ENCODE results near the gene JPH2. TPM values are rescaled to one million over a fixed set of nuclear protein-coding genes. Genes with fewer than 3 reads are reported as not detected.

Gene JPH2
- polyA plus RNA-seq, 1 experiment = 14.7 TPM

- POLR2A ChIA-PET = no interaction called here
- no peaks in the 10 kb centered on the region for H3K27me3 ChIP-seq (ENCODE audit: control insufficient read depth, insufficient read depth, low read length)
- no peak for TF ChIP-seq CTCF (IDR thresholded peaks at IDR 0.05; ENCODE audit: insufficient read depth, low read depth, low read length)
Observed at GRCh38 chr20:44153636-44154043, 33.3 kb downstream of the JPH2 start.

GRCh38 chr20:44151621-44152416, 35.2 kb downstream of the JPH2 start:
- Histone ChIP-seq H3K27me3 (ENCODE audit: control insufficient read depth, insufficient read depth, low read length) (no peaks in the 10 kb centered on the region), H3K4me3 (ENCODE audit: low read depth, low read length) (no peak overlapping the region), H3K36me3 (ENCODE audit: control insufficient read depth, insufficient read depth, low read length) (no peaks in the 10 kb centered on the region; the same call in 1 of the 2 replicates)
- DNase-seq (ENCODE audit: low read depth) = no peak
- CTCF ChIA-PET = interaction anchor here (0.7 to 1.1 kb wide), 2 partner anchors 10 to 39 kb away, joined by 3 read pairs; no protein-coding TSS in a partner anchor
- POLR2A ChIA-PET = no interaction called here
- no peak for TF ChIP-seq CTCF (IDR thresholded peaks at IDR 0.05; ENCODE audit: insufficient read depth, low read depth, low read length)

More at GRCh38 chr20:44153636-44154043, 33.3 kb downstream of the JPH2 start:
- DNase-seq (ENCODE audit: low read depth) = no peak
- CTCF ChIA-PET = interaction anchor here (0.9 to 3.0 kb wide), 9 partner anchors 9 to 41 kb away, joined by 3 to 18 read pairs (median 3); no protein-coding TSS in a partner anchor
- Histone ChIP-seq H3K4me3 (ENCODE audit: low read depth, low read length) (no peak overlapping the region), H3K36me3 (ENCODE audit: control insufficient read depth, insufficient read depth, low read length) (no peaks in the 10 kb centered on the region; the same call in 1 of the 2 replicates)

GRCh38 chr20:44146272-44146671, 40.7 kb downstream of the JPH2 start:
- no peak for DNase-seq (ENCODE audit: low read depth)
- no peak for TF ChIP-seq CTCF (IDR thresholded peaks at IDR 0.05; ENCODE audit: insufficient read depth, low read depth, low read length)
- no peaks in the 10 kb centered on the region for H3K27me3 ChIP-seq (ENCODE audit: control insufficient read depth, insufficient read depth, low read length)
- no peak overlapping the region for H3K4me3 ChIP-seq (ENCODE audit: low read depth, low read length)
- ChIA-PET POLR2A (no interaction called here), CTCF (interaction anchor here (1.0 to 1.1 kb wide), 2 partner anchors 41 to 44 kb away, joined by 3 read pairs; no protein-coding TSS in a partner anchor)
- H3K36me3 ChIP-seq (ENCODE audit: control insufficient read depth, insufficient read depth, low read length) = no peaks in the 10 kb centered on the region

GRCh38 chr20:44145131-44145775, 41.7 kb downstream of the JPH2 start:
- ChIA-PET CTCF (interaction anchor here (1.1 kb wide), 1 partner anchor 45 kb away, joined by 3 read pairs; no protein-coding TSS in a partner anchor), POLR2A (no interaction called here)
- no peak overlapping the region for H3K4me3 ChIP-seq (ENCODE audit: low read depth, low read length)
- DNase-seq (ENCODE audit: low read depth) = no peak
- no peaks in the 10 kb centered on the region for H3K27me3 ChIP-seq (ENCODE audit: control insufficient read depth, insufficient read depth, low read length)
- TF ChIP-seq CTCF (IDR thresholded peaks at IDR 0.05; ENCODE audit: insufficient read depth, low read depth, low read length) = no peak
- H3K36me3 ChIP-seq (ENCODE audit: control insufficient read depth, insufficient read depth, low read length) = no peaks in the 10 kb centered on the region

- TF ChIP-seq CTCF (IDR thresholded peaks at IDR 0.05; ENCODE audit: insufficient read depth, low read depth, low read length) = no peak
- Histone ChIP-seq H3K27me3 (ENCODE audit: control insufficient read depth, insufficient read depth, low read length) (no peaks in the 10 kb centered on the region), H3K4me3 (ENCODE audit: low read depth, low read length) (no peak overlapping the region), H3K36me3 (ENCODE audit: control insufficient read depth, insufficient read depth, low read length) (no peaks in the 10 kb centered on the region)
- CTCF ChIA-PET = interaction anchor here (0.9 to 2.7 kb wide), 3 partner anchors 10 to 46 kb away, joined by 3 to 10 read pairs (median 7); no protein-coding TSS in a partner anchor
- no peak for DNase-seq (ENCODE audit: low read depth)
- POLR2A ChIA-PET = no interaction called here
Observed at GRCh38 chr20:44143936-44144335, 43.1 kb downstream of the JPH2 start.

Measured in BJ (cell line).